Breast epithelium (tissue), 3 donors: ENCODE results near the gene TBC1D1.

Experiments used
- POLR2AphosphoS5 ChIP-seq, 3 donors: sonication (generic); formaldehyde crosslinking; IDR thresholded peaks; one replicate each; pipeline ENCODE4 v1.6.1; 2017; ENCODE audit warnings: antibody characterized with exemption in 3 of 3
- TF ChIP-seq, protein P1 (sequence below), 3 donors: fragments of 450-650 bp; IDR thresholded peaks; one replicate each; pipeline ENCODE4 v1.5.1; 2016 to 2017; ENCODE audit warnings: antibody characterized with exemption in 3 of 3, mild to moderate bottlenecking in 3 of 3, moderate library complexity in 3 of 3

DNA sequence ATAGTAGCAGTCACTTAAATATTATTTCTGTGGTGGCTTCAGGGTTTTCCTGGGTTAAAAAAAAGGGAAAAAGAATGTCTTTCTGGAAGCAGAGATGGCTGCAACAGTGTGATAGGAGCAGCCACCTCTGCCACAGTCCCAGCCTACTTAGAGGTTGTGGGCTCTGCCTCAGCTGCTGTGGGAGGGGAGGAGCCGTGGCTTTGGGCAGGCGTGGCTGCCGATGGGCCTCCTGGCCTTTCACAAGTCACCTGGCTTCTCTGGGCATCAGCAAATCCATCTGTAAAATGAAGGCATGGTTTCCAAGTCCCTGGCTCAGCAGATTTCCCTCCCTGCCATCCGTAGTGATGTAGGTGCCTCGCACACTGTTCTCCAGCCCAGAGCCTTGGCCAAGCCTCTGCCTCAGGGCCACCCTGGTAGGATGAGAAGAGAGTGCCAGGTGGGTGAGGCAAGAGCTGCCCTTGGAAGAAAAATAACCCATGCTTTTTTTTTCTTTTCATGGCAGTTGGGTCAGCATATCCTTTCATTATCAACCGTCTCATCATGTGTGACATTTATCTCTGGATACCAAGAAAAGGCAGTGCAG lies 135.4 kb downstream of the TBC1D1 start:
- TF ChIP-seq, protein P1, sequence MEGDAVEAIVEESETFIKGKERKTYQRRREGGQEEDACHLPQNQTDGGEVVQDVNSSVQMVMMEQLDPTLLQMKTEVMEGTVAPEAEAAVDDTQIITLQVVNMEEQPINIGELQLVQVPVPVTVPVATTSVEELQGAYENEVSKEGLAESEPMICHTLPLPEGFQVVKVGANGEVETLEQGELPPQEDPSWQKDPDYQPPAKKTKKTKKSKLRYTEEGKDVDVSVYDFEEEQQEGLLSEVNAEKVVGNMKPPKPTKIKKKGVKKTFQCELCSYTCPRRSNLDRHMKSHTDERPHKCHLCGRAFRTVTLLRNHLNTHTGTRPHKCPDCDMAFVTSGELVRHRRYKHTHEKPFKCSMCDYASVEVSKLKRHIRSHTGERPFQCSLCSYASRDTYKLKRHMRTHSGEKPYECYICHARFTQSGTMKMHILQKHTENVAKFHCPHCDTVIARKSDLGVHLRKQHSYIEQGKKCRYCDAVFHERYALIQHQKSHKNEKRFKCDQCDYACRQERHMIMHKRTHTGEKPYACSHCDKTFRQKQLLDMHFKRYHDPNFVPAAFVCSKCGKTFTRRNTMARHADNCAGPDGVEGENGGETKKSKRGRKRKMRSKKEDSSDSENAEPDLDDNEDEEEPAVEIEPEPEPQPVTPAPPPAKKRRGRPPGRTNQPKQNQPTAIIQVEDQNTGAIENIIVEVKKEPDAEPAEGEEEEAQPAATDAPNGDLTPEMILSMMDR (IDR thresholded peaks at IDR 0.05), result no peak
- no peak for TF ChIP-seq POLR2AphosphoS5 (IDR thresholded peaks at IDR 0.05)
